Adrenal gland (tissue), 12 donors: ENCODE data around the gene NR1H2. TPM values are rescaled to one million over a fixed set of nuclear protein-coding genes. Genes with fewer than 3 reads are reported as not detected.

Experiments used
- DNase-seq, 7 donors: peaks; one replicate each; pipeline ENCODE4 v3.0.0-alpha.2; 2019 to 2020
- H3K27ac ChIP-seq, 5 donors: fragments of 200-600 bp; sonication (generic) in 4 of 5; 1 replicate in 3 of 5; 2 replicates in 2 of 5; pipeline versions ENCODE4 v1.5.1 to v1.8.0; 2016 to 2020; ENCODE audit warnings: mild to moderate bottlenecking in 1 of 5
- H3K27me3 ChIP-seq: fragments of 200-600 bp; 2 replicates; pipeline ENCODE4 v1.8.0; 2021
- H3K36me3 ChIP-seq, 2 donors: fragments of 200-600 bp; replicated peaks in 1 of 2; 1 replicate in 1 of 2; 2 replicates in 1 of 2; pipeline versions ENCODE4 v1.5.1 to v1.8.0; 2018 to 2022
- H3K4me1 ChIP-seq, 2 donors: fragments of 200-600 bp; replicated peaks in 1 of 2; 1 replicate in 1 of 2; 2 replicates in 1 of 2; pipeline versions ENCODE4 v1.5.1 to v1.8.0; 2018 to 2021
- H3K4me3 ChIP-seq, 4 donors: fragments of 200-600 bp; sonication (generic) in 3 of 4; one replicate each; pipeline ENCODE4 v1.5.1; 2016 to 2018
- H3K9me3 ChIP-seq, 3 donors: fragments of 200-600 bp; sonication (generic) in 1 of 3; replicated peaks in 1 of 3; 1 replicate in 2 of 3; 2 replicates in 1 of 3; pipeline versions ENCODE4 v1.5.1 to v1.8.0; 2016 to 2021
- POLR2A ChIP-seq, 2 donors: fragments of 450-650 bp; IDR thresholded peaks; one replicate each; pipeline ENCODE4 v1.6.1; 2017; ENCODE audit warnings: antibody characterized with exemption in 2 of 2, mild to moderate bottlenecking in 2 of 2, moderate library complexity in 1 of 2
- WGBS, 4 donors: extraction: QIAGEN DNeasy Blood & Tissue Kit in 2 of 4; methylation state at CpG; one replicate each; pipeline versions ENCODE4 v1.1.5 to v1.1.7; 2013 to 2017; 5-methylcytosine and 5-hydroxymethylcytosine counted together
- intact Hi-C, 2 donors: fragments of 100-400 bp; cut with DNase I; formaldehyde crosslinking; loops; one replicate each; pipeline versions ENCODE4 v1.14.1 to v1.15.0; 2022 to 2023
- polyA plus RNA-seq, 3 donors: library from polyadenylated mRNA; stranded (reverse); fragments of 200-250 nt in 2 of 3; fragments of 350-450 nt in 1 of 3; fragmentation: Illumina TruSeq in 1 of 3; extraction: RNeasy Lipid Tissue Mini Kit (QIAGEN cat#74804) in 1 of 3; gene quantifications; one replicate each; pipeline ENCODE4 v1.2.3, GENCODE V29; 2013 to 2014
- total RNA-seq, 9 donors: library from RNA; depleted of rRNA in 4 of 9; stranded (reverse); fragments of >200 nt in 4 of 9; fragments of 120-200 nt in 1 of 9; fragmentation: NEBNext Ultra II Directional in 1 of 9; extraction: Animal tissue kit (Norgen Biotek cat#: 25700) in 1 of 9; gene quantifications; one replicate each; pipeline versions ENCODE4 v1.1.0 to v1.2.4, GENCODE V29; 2013 to 2023
- TF ChIP-seq, protein P1 (sequence below), 6 experiments: fragments of 450-650 bp in 4 of 6; fragments of 200-600 bp in 2 of 6; sonication (generic) in 1 of 6; IDR thresholded peaks; 1 replicate in 5 of 6; 2 replicates in 1 of 6; pipeline versions ENCODE4 v1.5.1 to v1.8.0; 2016 to 2021; ENCODE audit warnings: antibody characterized with exemption in 6 of 6, mild to moderate bottlenecking in 2 of 6, moderate library complexity in 1 of 6
- donor health status: healthy with polysubstance abuse.
- donor health status: Bipolar disorder and iron deficiency.
- donor health status: DM: yes; HTN: yes; CAD: no.
- donor health status: DM: no; HTN: no; CAD: no.
- donor health status: DM: no; HTN: no; CAD: no.
- donor health status: DM: yes; HTN: yes; CAD: no.

Gene NR1H2
- total and polyA plus RNA-seq, 12 donors: 16.5 to 148 (median 99.3) TPM

DNA sequence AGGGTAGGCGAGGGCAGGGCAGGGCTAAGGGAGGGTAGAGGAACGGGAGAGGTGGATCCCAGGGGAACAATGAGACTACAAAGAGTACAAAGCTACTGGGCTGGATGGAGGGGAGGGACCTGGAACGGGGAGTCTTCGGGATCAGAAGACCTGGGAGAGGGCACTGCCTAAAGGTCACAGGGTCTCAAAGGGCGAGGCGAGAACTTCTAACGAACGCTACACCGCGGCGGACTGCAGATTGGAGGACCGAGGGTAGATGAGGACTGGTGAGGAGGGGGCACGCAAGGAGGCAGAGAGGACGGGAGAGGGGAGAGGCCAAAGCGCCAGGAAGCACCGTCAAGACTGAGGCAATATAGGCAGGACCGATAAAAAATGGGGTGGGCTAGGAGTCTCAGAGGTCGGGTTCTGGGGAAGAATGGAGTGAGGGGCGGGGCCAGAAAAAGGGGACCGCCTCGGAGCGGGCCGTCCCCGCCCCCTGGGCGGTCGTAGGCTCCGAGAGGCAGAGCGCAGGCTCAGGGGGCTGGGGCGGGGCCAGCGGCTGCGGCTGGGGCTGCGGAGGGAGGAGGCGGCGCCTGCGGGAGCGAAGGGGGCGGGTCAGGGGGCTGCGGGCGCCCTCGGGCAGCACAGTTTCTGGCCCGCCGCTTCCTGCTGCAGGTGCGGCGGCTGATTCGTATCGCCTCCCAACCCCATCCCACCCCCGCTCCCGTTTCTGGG lies 45.7 kb upstream of the NR1H2 start:
- Histone ChIP-seq H3K4me3 (peak overlapping the region in 1 of 4 donors; percentile 35), H3K4me1 (peaks cover 12 to 13% of the 10 kb centered on the region in 2 donors), H3K27ac (peak overlapping the region in 1 of 5 donors; percentile 21), H3K9me3 (no peaks in the 10 kb centered on the region), H3K36me3 (no peaks in the 10 kb centered on the region), H3K27me3 (peaks cover 12% of the 10 kb centered on the region)
- no peak for TF ChIP-seq POLR2A (IDR thresholded peaks at IDR 0.05)
- TF ChIP-seq, protein P1, sequence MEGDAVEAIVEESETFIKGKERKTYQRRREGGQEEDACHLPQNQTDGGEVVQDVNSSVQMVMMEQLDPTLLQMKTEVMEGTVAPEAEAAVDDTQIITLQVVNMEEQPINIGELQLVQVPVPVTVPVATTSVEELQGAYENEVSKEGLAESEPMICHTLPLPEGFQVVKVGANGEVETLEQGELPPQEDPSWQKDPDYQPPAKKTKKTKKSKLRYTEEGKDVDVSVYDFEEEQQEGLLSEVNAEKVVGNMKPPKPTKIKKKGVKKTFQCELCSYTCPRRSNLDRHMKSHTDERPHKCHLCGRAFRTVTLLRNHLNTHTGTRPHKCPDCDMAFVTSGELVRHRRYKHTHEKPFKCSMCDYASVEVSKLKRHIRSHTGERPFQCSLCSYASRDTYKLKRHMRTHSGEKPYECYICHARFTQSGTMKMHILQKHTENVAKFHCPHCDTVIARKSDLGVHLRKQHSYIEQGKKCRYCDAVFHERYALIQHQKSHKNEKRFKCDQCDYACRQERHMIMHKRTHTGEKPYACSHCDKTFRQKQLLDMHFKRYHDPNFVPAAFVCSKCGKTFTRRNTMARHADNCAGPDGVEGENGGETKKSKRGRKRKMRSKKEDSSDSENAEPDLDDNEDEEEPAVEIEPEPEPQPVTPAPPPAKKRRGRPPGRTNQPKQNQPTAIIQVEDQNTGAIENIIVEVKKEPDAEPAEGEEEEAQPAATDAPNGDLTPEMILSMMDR (IDR thresholded peaks at IDR 0.05): no peak
- intact Hi-C loops: no loop called here
- WGBS, 4 donors: 2 to 3% (median 2%) methylated on average over 23 to 48 of the region's 48 CpGs
- peak; percentile 60 to 85 (median 75) for DNase-seq

DNA sequence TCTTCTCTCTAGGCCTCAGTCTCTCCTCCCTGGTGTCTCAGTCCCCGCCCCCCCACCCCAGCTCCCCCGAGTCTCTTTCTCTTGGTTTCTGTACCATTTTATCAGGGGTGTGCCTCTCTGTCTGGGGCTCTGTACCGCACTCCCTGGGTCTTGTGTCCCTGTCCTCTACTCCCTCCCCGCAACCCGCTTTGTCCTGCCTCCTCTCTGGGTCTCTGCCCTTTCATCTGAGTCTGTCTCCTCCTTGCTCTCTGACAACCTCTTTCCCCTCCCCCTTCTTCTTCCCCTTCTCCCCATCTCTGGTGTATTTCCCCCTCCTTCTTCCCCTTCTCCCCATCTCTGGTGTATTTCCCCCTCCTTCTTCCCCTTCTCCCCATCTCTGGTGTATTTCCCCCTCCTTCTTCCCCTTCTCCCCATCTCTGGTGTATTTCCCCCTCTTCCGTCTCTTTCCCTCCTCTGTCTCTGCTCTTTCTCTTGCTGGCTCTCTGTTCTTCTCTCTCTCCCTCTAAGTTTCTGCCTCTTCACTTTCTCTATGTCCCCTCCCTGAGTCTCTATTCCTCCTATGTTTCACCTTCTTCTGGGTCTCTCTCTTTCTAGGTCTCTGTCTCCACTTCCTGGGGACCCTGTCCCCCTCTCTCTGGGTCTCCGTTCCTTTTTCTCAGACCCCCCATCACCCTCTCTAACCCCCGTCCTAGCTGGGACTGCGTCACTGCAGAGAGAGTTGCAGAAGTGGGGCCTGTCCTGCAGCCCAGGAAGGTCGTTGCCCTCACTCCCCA lies 44.9 kb upstream of the NR1H2 start:
- H3K9me3 ChIP-seq: no peaks in the 10 kb centered on the region
- DNase-seq: peak in 1 of 7 donors; percentile 10
- H3K36me3 ChIP-seq: no peaks in the 10 kb centered on the region
- H3K27me3 ChIP-seq: peaks cover 12% of the 10 kb centered on the region
- TF ChIP-seq, protein P1 (IDR thresholded peaks at IDR 0.05): no peak
- TF ChIP-seq POLR2A (IDR thresholded peaks at IDR 0.05): no peak
- H3K4me3 ChIP-seq: peak overlapping the region in 1 of 4 donors; percentile 35
- intact Hi-C loops: no loop called here
- H3K4me1 ChIP-seq: peaks cover 5 to 7% of the 10 kb centered on the region in 2 donors
- H3K27ac ChIP-seq: peak overlapping the region in 1 of 5 donors; percentile 75
- WGBS, 4 donors: 12 to 21% (median 15%) methylated on average over 10 of the region's 10 CpGs

DNA sequence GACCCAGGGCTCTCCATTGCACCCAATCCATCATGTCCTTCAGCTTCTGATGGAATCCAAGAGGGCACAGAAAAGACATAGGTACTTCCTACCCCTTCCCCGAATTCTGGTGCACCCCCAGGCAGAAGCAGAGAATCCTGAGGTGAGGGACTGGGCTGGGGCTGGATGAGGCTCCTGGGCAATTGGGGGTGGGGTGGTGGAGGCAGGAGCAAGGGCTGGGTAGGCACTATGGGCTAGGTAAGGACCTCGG lies 44.3 kb upstream of the NR1H2 start:
- intact Hi-C loops: no loop called here
- Histone ChIP-seq H3K27ac (peak overlapping the region in 1 of 5 donors; percentile 75), H3K27me3 (peaks cover 12% of the 10 kb centered on the region), H3K36me3 (no peaks in the 10 kb centered on the region), H3K9me3 (no peaks in the 10 kb centered on the region), H3K4me3 (no peak overlapping the region), H3K4me1 (peaks cover 4 to 7% of the 10 kb centered on the region in 2 donors)
- TF ChIP-seq POLR2A (IDR thresholded peaks at IDR 0.05): no peak
- TF ChIP-seq, protein P1 (IDR thresholded peaks at IDR 0.05): no peak
- WGBS, 4 donors: 0 to 34% (median 21%) methylated on average over 1 to 2 of the region's 2 CpGs
- no peak for DNase-seq

DNA sequence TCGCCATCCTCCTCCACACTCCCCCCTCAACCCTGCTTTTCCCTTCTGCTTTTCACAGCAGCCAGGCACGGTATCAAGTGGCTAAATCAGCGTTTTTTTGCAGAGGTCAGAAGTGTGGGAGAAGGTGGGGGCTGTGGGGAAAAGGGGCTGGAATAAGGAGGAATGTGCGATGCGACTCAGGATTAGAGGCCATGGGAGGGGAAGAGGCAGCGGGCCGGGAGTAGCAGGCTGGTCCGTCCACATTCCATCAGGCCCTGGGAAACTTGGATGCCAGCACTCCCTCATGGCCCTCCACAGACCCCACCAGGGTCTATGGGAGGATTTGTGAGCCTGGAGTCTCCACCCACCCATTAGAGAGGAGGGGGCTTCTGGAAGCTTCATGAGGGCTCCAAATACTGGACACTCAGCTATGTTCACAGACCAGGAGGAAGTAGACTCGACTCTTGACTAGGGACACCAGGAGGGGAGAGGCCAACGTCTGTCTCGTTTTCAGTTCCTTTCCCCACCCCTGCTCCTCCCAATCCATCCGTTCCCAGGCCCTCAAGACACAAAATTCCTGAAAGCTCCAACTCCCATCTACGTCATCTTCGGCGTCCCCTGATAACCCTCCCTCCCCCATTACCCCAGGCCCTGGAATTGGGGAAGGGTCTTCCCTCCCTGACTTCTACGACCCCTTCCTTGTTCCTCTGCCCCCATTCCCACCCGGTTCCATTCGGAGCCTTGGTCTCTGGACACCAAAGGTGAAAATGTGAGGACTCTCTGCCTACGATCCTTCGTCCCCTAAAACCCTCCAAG lies 43.8 kb upstream of the NR1H2 start:
- 10 to 21% (median 17%) methylated on average over 20 of the region's 20 CpGs for WGBS, 4 donors
- intact Hi-C loops: no loop called here
- no peaks in the 10 kb centered on the region for H3K36me3 ChIP-seq
- H3K4me3 ChIP-seq: peak overlapping the region in 1 of 4 donors; percentile 49
- peak overlapping the region in 3 of 5 donors; percentile 5 to 75 (median 65) for H3K27ac ChIP-seq
- TF ChIP-seq POLR2A (IDR thresholded peaks at IDR 0.05): no peak
- TF ChIP-seq, protein P1 (IDR thresholded peaks at IDR 0.05): no peak
- DNase-seq: no peak
- peaks cover 8% of the 10 kb centered on the region for H3K27me3 ChIP-seq
- no peaks in the 10 kb centered on the region for H3K9me3 ChIP-seq
- peaks cover 4 to 7% of the 10 kb centered on the region in 2 donors for H3K4me1 ChIP-seq
